SK-N-SH (cell line): ENCODE measurements around the gene TBX1. TPM values are rescaled to one million over a fixed set of nuclear protein-coding genes. Genes with fewer than 3 reads are reported as not detected.

Experiments used
- CTCF ChIA-PET: fragments of 300-600, 350-600 bp; formaldehyde crosslinking; extraction: SDS; loops from one replicate; lab custom pipeline; 2021; lab: Yijun Ruan, JAX
- POLR2A ChIA-PET: fragments of 350-600 bp; sonication (Branson Sonifier 250); formaldehyde crosslinking; extraction: SDS; loops from one replicate; lab custom pipeline; 2020; ENCODE audit warnings: antibody characterized with exemption, inconsistent platforms; lab: Yijun Ruan, JAX
- DNase-seq: peaks from one replicate; pipeline ENCODE4 v3.0.0; 2012
- H2AFZ ChIP-seq: fragments of 200-600 bp; sonication (generic); 2 replicates; pipeline ENCODE4 v1.8.1; 2016; ENCODE audit warnings: antibody characterized with exemption, mild to moderate bottlenecking, low read depth
- H3F3A ChIP-seq: fragments of 200-600 bp; sonication (generic); replicated peaks from 2 replicates; pipeline ENCODE3; 2016; ENCODE audit warnings: antibody characterized with exemption, mild to moderate bottlenecking; ENCODE audit not compliant: insufficient read depth
- H3K27ac ChIP-seq, 2 experiments: fragments of 200-500 bp in 1 of 2; fragments of 200-600 bp in 1 of 2; sonication (Bioruptor generic) in 1 of 2; sonication (generic), shearing (Covaris generic) in 1 of 2; 2 replicates each; pipeline versions ENCODE4 v1.5.1 to v1.6.1; 2014 to 2016; ENCODE audit warnings: low read depth in 2 of 2, inconsistent platforms in 1 of 2, low read length in 1 of 2, mild to moderate bottlenecking in 1 of 2, mixed read lengths in 1 of 2
- H3K27me3 ChIP-seq: fragments of 200-600 bp; sonication (generic), shearing (Covaris generic); 2 replicates; pipeline ENCODE4 v1.6.1; 2016; ENCODE audit warnings: mixed run types; ENCODE audit not compliant: insufficient read depth
- H3K36me3 ChIP-seq, 2 experiments: fragments of 200-500 bp in 1 of 2; fragments of 200-600 bp in 1 of 2; sonication (Bioruptor generic) in 1 of 2; sonication (generic) in 1 of 2; replicated peaks in 1 of 2; 2 replicates each; pipeline versions ENCODE3 to v1.5.1; 2014 to 2016; ENCODE audit warnings: low read length in 1 of 2, mild to moderate bottlenecking in 1 of 2; ENCODE audit not compliant: insufficient read depth in 2 of 2, control insufficient read depth in 1 of 2
- H3K4me1 ChIP-seq, 2 experiments: fragments of 200-500 bp in 1 of 2; fragments of 200-600 bp in 1 of 2; sonication (Bioruptor generic) in 1 of 2; sonication (generic), shearing (Covaris generic) in 1 of 2; 2 replicates each; pipeline versions ENCODE4 v1.5.1 to v1.6.1; 2014 to 2016; ENCODE audit warnings: low read depth in 1 of 2, low read length in 1 of 2, mixed run types in 1 of 2; ENCODE audit not compliant: insufficient read depth in 2 of 2, control insufficient read depth in 1 of 2
- H3K4me2 ChIP-seq: fragments of 200-600 bp; sonication (generic), shearing (Covaris generic); 2 replicates; pipeline ENCODE4 v1.6.1; 2017; ENCODE audit warnings: mixed run types
- H3K4me3 ChIP-seq, 2 experiments: fragments of 200-500 bp in 1 of 2; fragments of 200-600 bp in 1 of 2; sonication (Bioruptor generic) in 1 of 2; sonication (generic), shearing (Covaris generic) in 1 of 2; 2 replicates each; pipeline versions ENCODE4 v1.5.1 to v1.8.1; 2014 to 2016; ENCODE audit warnings: low read depth in 2 of 2, inconsistent platforms in 1 of 2, low read length in 1 of 2, mild to moderate bottlenecking in 1 of 2, mixed read lengths in 1 of 2, moderate library complexity in 1 of 2
- H3K79me2 ChIP-seq: fragments of 200-600 bp; sonication (generic); 2 replicates; pipeline ENCODE4 v1.8.1; 2017; ENCODE audit warnings: mild to moderate bottlenecking; ENCODE audit not compliant: insufficient read depth
- H3K9ac ChIP-seq: fragments of 200-600 bp; sonication (generic); 2 replicates; pipeline ENCODE4 v1.6.1; 2017; ENCODE audit warnings: mixed run types
- H3K9me2 ChIP-seq: fragments of 200-600 bp; sonication (generic); 2 replicates; pipeline ENCODE4 v1.6.1; 2017; ENCODE audit warnings: mixed run types
- H3K9me3 ChIP-seq: fragments of 200-600 bp; sonication (generic); 2 replicates; pipeline ENCODE4 v1.6.1; 2017; ENCODE audit warnings: mixed run types, mild to moderate bottlenecking, moderate library complexity
- H4K20me1 ChIP-seq: fragments of 200-600 bp; sonication (generic); 2 replicates; pipeline ENCODE4 v1.6.1; 2017; ENCODE audit warnings: mild to moderate bottlenecking, mixed run types; ENCODE audit not compliant: insufficient read depth
- CHD2 ChIP-seq: fragments of 150-350 bp; IDR thresholded peaks from 2 replicates; pipeline ENCODE4 v1.6.1; 2018; ENCODE audit warnings: low read length; ENCODE audit not compliant: partially characterized antibody
- EZH2phosphoT487 ChIP-seq: fragments of 200-600 bp; sonication (generic); IDR thresholded peaks from 2 replicates; pipeline ENCODE4 v1.6.1; 2017; ENCODE audit warnings: low read depth, mixed run types, mild to moderate bottlenecking, antibody characterized with exemption, moderate library complexity, borderline replicate concordance
- FOXM1 ChIP-seq: IDR thresholded peaks from 2 replicates; pipeline ENCODE4 v1.4.0; 2012; ENCODE audit warnings: low read depth, mild to moderate bottlenecking
- GABPA ChIP-seq: IDR thresholded peaks from 2 replicates; pipeline ENCODE4 v1.4.0; 2012; ENCODE audit warnings: low read depth, mild to moderate bottlenecking
- GATA2 ChIP-seq: sonication (generic); formaldehyde crosslinking; IDR thresholded peaks from 2 replicates; pipeline ENCODE4 v1.5.0; 2020; ENCODE audit warnings: mild to moderate bottlenecking, missing genetic modification reagents
- IRF3 ChIP-seq: fragments of 150-350 bp; IDR thresholded peaks from 2 replicates; pipeline ENCODE4 v1.6.1; 2016; ENCODE audit warnings: mild to moderate bottlenecking, low read depth, low read length
- JUND ChIP-seq: IDR thresholded peaks from 2 replicates; pipeline ENCODE4 v1.4.0; 2012
- NFIC ChIP-seq: IDR thresholded peaks from 2 replicates; pipeline ENCODE4 v1.4.0; 2012; ENCODE audit warnings: borderline replicate concordance
- POLR2AphosphoS5 ChIP-seq: IDR thresholded peaks from 2 replicates; pipeline ENCODE4 v1.6.1; 2012; ENCODE audit warnings: low read depth, low read length
- REST ChIP-seq: IDR thresholded peaks from 2 replicates; pipeline ENCODE4 v1.6.1; 2012; ENCODE audit warnings: mild to moderate bottlenecking, low read depth, low read length, moderate library complexity
- RFX5 ChIP-seq: IDR thresholded peaks from 2 replicates; pipeline ENCODE4 v1.6.1; 2012; ENCODE audit warnings: mild to moderate bottlenecking, improper control_type of control experiment, low read length
- RXRA ChIP-seq: IDR thresholded peaks from 2 replicates; pipeline ENCODE4 v1.4.0; 2012; ENCODE audit warnings: low read depth, mild to moderate bottlenecking, borderline replicate concordance
- TCF12 ChIP-seq: IDR thresholded peaks from 2 replicates; pipeline ENCODE4 v1.4.0; 2012
- WGBS: methylation state at CpG from one replicate; pipeline ENCODE4 v1.1.6; 2017; ENCODE audit warnings: low lambda C conversion rate; 5-methylcytosine and 5-hydroxymethylcytosine counted together
- polyA plus RNA-seq, 3 experiments: library from polyadenylated mRNA; depleted of rRNA; stranded (reverse); fragments of >200 nt; gene quantifications; 2 replicates each; pipeline ENCODE4 v1.2.3, GENCODE V29; 2012

TBX1 gene
- polyA plus RNA-seq, 1 of the 3 experiments (the other 2 are of a cell fraction), result not detected

GRCh38 chr22:19814428-19814827, 53.9 kb downstream of the TBX1 start:
- no peak overlapping the region for H3K4me3 ChIP-seq
- no peak overlapping the region for H2AFZ ChIP-seq
- H3K27ac ChIP-seq, result no peak overlapping the region
- no peaks in the 10 kb centered on the region for H3K27me3 ChIP-seq
- H3K79me2 ChIP-seq, result no peaks in the 10 kb centered on the region
- CTCF ChIA-PET, result interaction anchor here (1.2 to 1.6 kb wide), 3 partner anchors 12 to 16 kb away, joined by 3 read pairs; no protein-coding TSS in a partner anchor
- no peaks in the 10 kb centered on the region for H3K9me3 ChIP-seq
- H3K9me2 ChIP-seq, result no peaks in the 10 kb centered on the region
- POLR2A ChIA-PET, result interaction anchor here (0.5 to 1.0 kb wide), 2 partner anchors 30 to 158 kb away, joined by 3 read pairs; no protein-coding TSS in a partner anchor
- no peaks in the 10 kb centered on the region for H3K36me3 ChIP-seq
- DNase-seq, result no peak
- H3F3A ChIP-seq, result no peaks in the 10 kb centered on the region
- peaks cover 0 to 23% of the 10 kb centered on the region in 2 experiments; a peak in 1 of 4 replicates for H3K4me1 ChIP-seq
- 100% methylated on average over 2 of the region's 5 CpGs for WGBS
- H3K9ac ChIP-seq, result no peak overlapping the region
- no peak overlapping the region for H3K4me2 ChIP-seq
- TF ChIP-seq IRF3 (no peak), REST (no peak), FOXM1 (no peak), RFX5 (no peak), RXRA (no peak), POLR2AphosphoS5 (no peak), EZH2phosphoT487 (no peak), JUND (no peak), CHD2 (no peak), GABPA (no peak), TCF12 (no peak), NFIC (no peak), GATA2 (CRISPR knock-in tag) (no peak)
- H4K20me1 ChIP-seq, result no peaks in the 10 kb centered on the region
